OCI-LY7 (cell line): Measurements from ENCODE around the gene UBE2U. TPM values are rescaled to one million over a fixed set of nuclear protein-coding genes. Genes with fewer than 3 reads are reported as not detected.

Experiments
- BruUV-seq: library from RNA; stranded (reverse); fragments of 400-500 nt; replicated peaks from 2 replicates; lab custom pipeline; 2021; lab: Mats Ljungman, UMichigan
- CTCF ChIA-PET: fragments of 300-600 bp; sonication (Branson Sonifier 250); formaldehyde crosslinking; loops from one replicate; lab custom pipeline; 2022; ENCODE audit warnings: antibody characterized with exemption; ENCODE audit not compliant: unreplicated experiment; lab: Charles Lee
- POLR2A ChIA-PET: fragments of 300-600 bp; sonication (Branson Sonifier 250); formaldehyde crosslinking; loops from one replicate; lab custom pipeline; 2022; ENCODE audit warnings: antibody characterized with exemption; lab: Charles Lee
- DNase-seq: peaks from one replicate; pipeline ENCODE4 v3.0.0-alpha.2; 2015; ENCODE audit warnings: low spot score
- H2AFZ ChIP-seq: fragments of 200-600 bp; sonication (generic), shearing (Covaris generic); 2 replicates; pipeline ENCODE4 v1.6.1; 2014; ENCODE audit warnings: mild to moderate bottlenecking, antibody characterized with exemption, low read length, moderate library complexity
- H3K27ac ChIP-seq: fragments of 200-600 bp; sonication (generic); 2 replicates; pipeline ENCODE4 v1.5.1; 2014; ENCODE audit warnings: mixed run types, low read depth, mild to moderate bottlenecking, moderate library complexity, low read length, inconsistent platforms; ENCODE audit not compliant: poor library complexity, severe bottlenecking
- H3K36me3 ChIP-seq: fragments of 200-600 bp; sonication (generic); 2 replicates; pipeline ENCODE4 v1.6.1; 2014; ENCODE audit warnings: mild to moderate bottlenecking, antibody characterized with exemption, low read length, moderate library complexity, mixed read lengths; ENCODE audit not compliant: insufficient read depth
- H3K4me1 ChIP-seq: fragments of 200-600 bp; sonication (generic); 2 replicates; pipeline ENCODE4 v1.5.1; 2014; ENCODE audit warnings: mild to moderate bottlenecking, low read length; ENCODE audit not compliant: insufficient read depth, poor library complexity, severe bottlenecking
- H3K4me2 ChIP-seq: fragments of 200-600 bp; sonication (generic); 2 replicates; pipeline ENCODE4 v1.6.1; 2014; ENCODE audit warnings: mild to moderate bottlenecking, low read length
- H3K4me3 ChIP-seq: fragments of 200-600 bp; sonication (generic); 2 replicates; pipeline ENCODE4 v1.5.1; 2014; ENCODE audit warnings: mild to moderate bottlenecking, low read depth, low read length; ENCODE audit not compliant: poor library complexity, severe bottlenecking
- H3K79me2 ChIP-seq: fragments of 200-600 bp; sonication (generic); 2 replicates; pipeline ENCODE4 v1.6.1; 2016; ENCODE audit warnings: low read depth, mild to moderate bottlenecking, low read length, moderate library complexity, mixed read lengths; ENCODE audit not compliant: insufficient read depth
- H3K9me2 ChIP-seq: fragments of 200-600 bp; sonication (generic); 2 replicates; pipeline ENCODE4 v1.6.1; 2016; ENCODE audit warnings: mild to moderate bottlenecking, low read length, mixed read lengths; ENCODE audit not compliant: insufficient read depth
- H3K9me3 ChIP-seq: fragments of 200-600 bp; sonication (generic); 2 replicates; pipeline ENCODE4 v1.6.1; 2014; ENCODE audit warnings: mild to moderate bottlenecking, mixed run types, low read length, mixed read lengths
- H4K20me1 ChIP-seq: fragments of 200-600 bp; sonication (generic); 2 replicates; pipeline ENCODE4 v1.6.1; 2014; ENCODE audit warnings: mild to moderate bottlenecking, antibody characterized with exemption, low read length, moderate library complexity, mixed read lengths; ENCODE audit not compliant: insufficient read depth
- EZH2phosphoT487 ChIP-seq: fragments of 200-600 bp; sonication (generic); IDR thresholded peaks from 2 replicates; pipeline ENCODE4 v1.6.1; 2018; ENCODE audit warnings: low read depth, borderline replicate concordance, mild to moderate bottlenecking, mixed run types, antibody characterized with exemption, low read length, moderate library complexity, mixed read lengths
- intact Hi-C: fragments of 100-400 bp; cut with micrococcal nuclease; formaldehyde crosslinking; loops from one replicate; pipeline ENCODE4 v1.10.0; 2022; ENCODE audit not compliant: unreplicated experiment
- total RNA-seq, 2 experiments: library from RNA; depleted of rRNA in 1 of 2; stranded (reverse); fragments of >200 nt in 1 of 2; shearing (Covaris generic) in 1 of 2; gene quantifications; 2 replicates each; pipeline ENCODE4 v1.2.3, GENCODE V29; 2014 to 2022
- TF ChIP-seq, protein P1 (sequence below): fragments of 200-600 bp; sonication (generic); conservative IDR thresholded peaks from 2 replicates; pipeline ENCODE4 v1.5.1; 2014; ENCODE audit warnings: mild to moderate bottlenecking, antibody characterized with exemption, low read length, moderate library complexity, mixed read lengths

Gene UBE2U
- total RNA-seq, 2 experiments from 2014 or later = not detected

DNA sequence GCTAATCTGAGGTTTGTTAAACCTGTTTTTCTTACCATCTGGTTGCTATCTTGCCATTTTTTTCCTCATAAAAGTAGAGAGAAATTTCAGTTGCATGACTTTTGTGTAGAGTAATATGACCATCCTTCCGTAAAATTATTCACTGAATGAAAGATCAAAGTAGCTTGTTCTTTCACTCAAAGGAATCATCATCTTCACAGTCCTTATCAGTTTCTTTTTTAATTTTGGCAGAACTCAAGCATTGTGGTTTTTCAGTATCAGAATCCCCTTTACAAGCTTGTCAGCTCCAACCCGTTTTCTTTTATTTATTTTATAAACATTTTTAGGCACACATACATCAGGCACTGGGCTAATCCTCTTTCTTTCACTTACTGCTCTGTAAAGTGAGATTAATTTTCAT lies 91.7 kb downstream of the UBE2U start:
- no peaks in the 10 kb centered on the region for H4K20me1 ChIP-seq
- BruUV-seq = no TSS peak
- no peaks in the 10 kb centered on the region for H3K9me3 ChIP-seq
- TF ChIP-seq, protein P1, sequence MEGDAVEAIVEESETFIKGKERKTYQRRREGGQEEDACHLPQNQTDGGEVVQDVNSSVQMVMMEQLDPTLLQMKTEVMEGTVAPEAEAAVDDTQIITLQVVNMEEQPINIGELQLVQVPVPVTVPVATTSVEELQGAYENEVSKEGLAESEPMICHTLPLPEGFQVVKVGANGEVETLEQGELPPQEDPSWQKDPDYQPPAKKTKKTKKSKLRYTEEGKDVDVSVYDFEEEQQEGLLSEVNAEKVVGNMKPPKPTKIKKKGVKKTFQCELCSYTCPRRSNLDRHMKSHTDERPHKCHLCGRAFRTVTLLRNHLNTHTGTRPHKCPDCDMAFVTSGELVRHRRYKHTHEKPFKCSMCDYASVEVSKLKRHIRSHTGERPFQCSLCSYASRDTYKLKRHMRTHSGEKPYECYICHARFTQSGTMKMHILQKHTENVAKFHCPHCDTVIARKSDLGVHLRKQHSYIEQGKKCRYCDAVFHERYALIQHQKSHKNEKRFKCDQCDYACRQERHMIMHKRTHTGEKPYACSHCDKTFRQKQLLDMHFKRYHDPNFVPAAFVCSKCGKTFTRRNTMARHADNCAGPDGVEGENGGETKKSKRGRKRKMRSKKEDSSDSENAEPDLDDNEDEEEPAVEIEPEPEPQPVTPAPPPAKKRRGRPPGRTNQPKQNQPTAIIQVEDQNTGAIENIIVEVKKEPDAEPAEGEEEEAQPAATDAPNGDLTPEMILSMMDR = no peak
- TF ChIP-seq EZH2phosphoT487 = no peak
- ChIA-PET CTCF (no interaction called here), POLR2A (no interaction called here)
- H3K4me3 ChIP-seq = no peak overlapping the region
- no peaks in the 10 kb centered on the region for H3K4me1 ChIP-seq
- H3K79me2 ChIP-seq = no peaks in the 10 kb centered on the region
- no peak overlapping the region for H3K4me2 ChIP-seq
- intact Hi-C loops = no loop called here
- no peak overlapping the region for H2AFZ ChIP-seq
- no peak overlapping the region for H3K27ac ChIP-seq
- H3K9me2 ChIP-seq = no peaks in the 10 kb centered on the region
- no peaks in the 10 kb centered on the region for H3K36me3 ChIP-seq
- no peak for DNase-seq

DNA sequence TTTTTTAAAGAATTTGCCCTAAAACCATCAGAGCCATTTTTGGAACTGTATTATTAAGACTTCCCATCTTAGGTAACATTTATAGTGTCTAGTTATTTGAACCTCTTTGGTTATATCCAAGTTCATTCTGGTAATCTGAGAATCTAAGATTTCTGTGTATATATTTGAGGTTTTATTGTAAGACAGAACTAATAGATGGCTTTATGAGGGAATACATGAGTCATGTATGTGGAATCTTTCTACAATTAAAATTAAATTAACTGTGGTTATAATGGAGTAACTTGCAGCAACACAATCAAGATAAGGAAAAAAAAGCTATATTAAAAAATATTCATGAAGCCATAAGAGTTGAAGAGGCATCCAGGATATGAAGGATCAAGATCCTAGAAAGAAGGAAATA lies 92.1 kb downstream of the UBE2U start:
- intact Hi-C loops = no loop called here
- H4K20me1 ChIP-seq = no peaks in the 10 kb centered on the region
- BruUV-seq = no TSS peak
- H3K4me2 ChIP-seq = no peak overlapping the region
- no peaks in the 10 kb centered on the region for H3K36me3 ChIP-seq
- ChIA-PET POLR2A (no interaction called here), CTCF (no interaction called here)
- no peak overlapping the region for H3K4me3 ChIP-seq
- H3K27ac ChIP-seq = no peak overlapping the region
- no peak for DNase-seq
- no peaks in the 10 kb centered on the region for H3K79me2 ChIP-seq
- no peaks in the 10 kb centered on the region for H3K9me2 ChIP-seq
- TF ChIP-seq, protein P1 = no peak
- TF ChIP-seq EZH2phosphoT487 = no peak
- H2AFZ ChIP-seq = no peak overlapping the region
- no peaks in the 10 kb centered on the region for H3K9me3 ChIP-seq
- H3K4me1 ChIP-seq = no peaks in the 10 kb centered on the region

DNA sequence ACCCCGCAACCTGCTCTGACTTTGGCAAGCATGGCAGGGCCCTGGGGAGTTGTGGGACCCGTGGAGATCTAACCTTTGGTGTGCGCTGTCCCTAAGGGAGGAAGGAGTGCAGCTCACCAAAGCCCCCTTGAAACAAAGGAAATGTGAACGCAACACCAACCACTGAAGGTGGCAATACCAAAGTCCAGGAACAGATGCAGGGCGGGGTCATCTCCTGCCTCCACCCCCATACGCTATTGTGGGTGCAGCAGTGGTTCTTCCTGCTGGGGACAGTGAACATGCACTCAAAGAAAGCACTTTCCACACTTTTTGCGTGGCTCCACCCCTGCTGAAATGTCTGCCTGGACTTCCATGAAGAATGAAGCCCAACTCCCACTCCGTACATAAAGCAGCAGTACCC lies 93.0 kb downstream of the UBE2U start:
- H3K27ac ChIP-seq = no peak overlapping the region
- no peaks in the 10 kb centered on the region for H4K20me1 ChIP-seq
- H3K4me2 ChIP-seq = no peak overlapping the region
- DNase-seq = no peak
- no peak overlapping the region for H3K4me3 ChIP-seq
- no peak overlapping the region for H2AFZ ChIP-seq
- ChIA-PET POLR2A (interaction anchor here (1.2 kb wide), 1 partner anchor 168 kb away, joined by 3 read pairs; no protein-coding TSS in a partner anchor), CTCF (no interaction called here)
- no peaks in the 10 kb centered on the region for H3K9me2 ChIP-seq
- H3K4me1 ChIP-seq = no peaks in the 10 kb centered on the region
- intact Hi-C loops = no loop called here
- H3K9me3 ChIP-seq = no peaks in the 10 kb centered on the region
- H3K36me3 ChIP-seq = no peaks in the 10 kb centered on the region
- H3K79me2 ChIP-seq = no peaks in the 10 kb centered on the region
- BruUV-seq = no TSS peak
- TF ChIP-seq, protein P1 = no peak
- TF ChIP-seq EZH2phosphoT487 = no peak
